Measurements from ENCODE around the gene NEDD8.

DNA sequence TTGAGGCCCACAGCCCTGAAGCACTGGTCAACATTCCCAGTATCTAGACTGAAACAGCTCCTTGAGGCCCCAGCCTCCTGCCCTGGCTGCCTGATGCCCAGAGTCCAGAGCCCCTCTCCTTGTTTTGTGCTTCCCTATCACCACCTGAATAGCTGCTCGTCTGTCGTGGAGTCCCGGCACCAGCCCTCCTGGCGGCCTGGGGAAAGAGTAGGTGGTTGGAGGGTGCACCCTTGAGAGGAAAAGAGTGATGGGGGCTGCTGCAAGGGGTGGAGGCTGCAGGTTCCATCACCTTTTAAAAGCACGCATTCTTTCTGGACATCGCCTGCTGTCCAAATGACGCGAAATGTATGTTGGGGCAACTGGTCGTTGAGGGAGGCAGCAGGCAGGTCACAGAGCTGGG is 36.1 kb upstream of the NEDD8 start:
- TF ChIP-seq, protein P1, sequence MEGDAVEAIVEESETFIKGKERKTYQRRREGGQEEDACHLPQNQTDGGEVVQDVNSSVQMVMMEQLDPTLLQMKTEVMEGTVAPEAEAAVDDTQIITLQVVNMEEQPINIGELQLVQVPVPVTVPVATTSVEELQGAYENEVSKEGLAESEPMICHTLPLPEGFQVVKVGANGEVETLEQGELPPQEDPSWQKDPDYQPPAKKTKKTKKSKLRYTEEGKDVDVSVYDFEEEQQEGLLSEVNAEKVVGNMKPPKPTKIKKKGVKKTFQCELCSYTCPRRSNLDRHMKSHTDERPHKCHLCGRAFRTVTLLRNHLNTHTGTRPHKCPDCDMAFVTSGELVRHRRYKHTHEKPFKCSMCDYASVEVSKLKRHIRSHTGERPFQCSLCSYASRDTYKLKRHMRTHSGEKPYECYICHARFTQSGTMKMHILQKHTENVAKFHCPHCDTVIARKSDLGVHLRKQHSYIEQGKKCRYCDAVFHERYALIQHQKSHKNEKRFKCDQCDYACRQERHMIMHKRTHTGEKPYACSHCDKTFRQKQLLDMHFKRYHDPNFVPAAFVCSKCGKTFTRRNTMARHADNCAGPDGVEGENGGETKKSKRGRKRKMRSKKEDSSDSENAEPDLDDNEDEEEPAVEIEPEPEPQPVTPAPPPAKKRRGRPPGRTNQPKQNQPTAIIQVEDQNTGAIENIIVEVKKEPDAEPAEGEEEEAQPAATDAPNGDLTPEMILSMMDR (IDR thresholded peaks at IDR 0.05): no peak
- TF ChIP-seq POLR2AphosphoS5 (IDR thresholded peaks at IDR 0.05) (no peak), POLR2A (IDR thresholded peaks at IDR 0.05) (no peak)

Measured in transverse colon (tissue), 4 donors.